Measurements from ENCODE around the gene CD96.

DNA sequence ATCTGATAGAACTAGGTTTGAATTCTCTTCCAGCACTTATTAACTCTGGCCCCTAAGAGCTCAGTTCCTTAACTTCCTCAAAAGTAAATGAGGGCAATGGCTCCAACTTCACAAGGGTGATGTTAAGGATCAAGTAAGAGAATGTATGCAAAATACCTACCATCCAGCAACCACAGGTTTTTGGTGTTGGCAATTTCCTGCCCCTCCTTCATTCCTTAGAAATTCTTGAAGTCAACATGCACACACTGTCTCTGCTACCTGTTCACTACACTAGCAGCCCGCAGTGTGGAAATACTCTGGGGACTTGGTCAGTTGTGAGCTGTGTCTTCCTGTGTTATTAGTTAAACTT lies 48.1 kb downstream of the CD96 start:
- TF ChIP-seq, protein P1, sequence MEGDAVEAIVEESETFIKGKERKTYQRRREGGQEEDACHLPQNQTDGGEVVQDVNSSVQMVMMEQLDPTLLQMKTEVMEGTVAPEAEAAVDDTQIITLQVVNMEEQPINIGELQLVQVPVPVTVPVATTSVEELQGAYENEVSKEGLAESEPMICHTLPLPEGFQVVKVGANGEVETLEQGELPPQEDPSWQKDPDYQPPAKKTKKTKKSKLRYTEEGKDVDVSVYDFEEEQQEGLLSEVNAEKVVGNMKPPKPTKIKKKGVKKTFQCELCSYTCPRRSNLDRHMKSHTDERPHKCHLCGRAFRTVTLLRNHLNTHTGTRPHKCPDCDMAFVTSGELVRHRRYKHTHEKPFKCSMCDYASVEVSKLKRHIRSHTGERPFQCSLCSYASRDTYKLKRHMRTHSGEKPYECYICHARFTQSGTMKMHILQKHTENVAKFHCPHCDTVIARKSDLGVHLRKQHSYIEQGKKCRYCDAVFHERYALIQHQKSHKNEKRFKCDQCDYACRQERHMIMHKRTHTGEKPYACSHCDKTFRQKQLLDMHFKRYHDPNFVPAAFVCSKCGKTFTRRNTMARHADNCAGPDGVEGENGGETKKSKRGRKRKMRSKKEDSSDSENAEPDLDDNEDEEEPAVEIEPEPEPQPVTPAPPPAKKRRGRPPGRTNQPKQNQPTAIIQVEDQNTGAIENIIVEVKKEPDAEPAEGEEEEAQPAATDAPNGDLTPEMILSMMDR (IDR thresholded peaks at IDR 0.05; ENCODE audit: poor library complexity), result no peak
- TF ChIP-seq EZH2 (IDR thresholded peaks at IDR 0.05; ENCODE audit: borderline replicate concordance), result no peak

Data from hepatocyte (in vitro differentiated cells).